ENCODE data around the gene C11orf58. TPM values are rescaled to one million over a fixed set of nuclear protein-coding genes. Genes with fewer than 3 reads are reported as not detected.

The C11orf58 gene
- total RNA-seq, 2 experiments from 2014 or later = 106 to 135 TPM

GRCh38 chr11:16806791-16807190 is 68.3 kb downstream of the C11orf58 start:
- ATAC-seq = no peak
- no peak overlapping the region for H3K4me3 Mint-ChIP-seq
- CTCF ChIA-PET = interaction anchor here (1.4 kb wide), 1 partner anchor 21 kb away, joined by 3 read pairs; no protein-coding TSS in a partner anchor
- DNase-seq = no peak
- peaks cover 3% of the 10 kb centered on the region for H3K27me3 Mint-ChIP-seq
- H3K27ac Mint-ChIP-seq = no peak overlapping the region
- no peaks in the 10 kb centered on the region for H3K9me3 Mint-ChIP-seq (ENCODE audit: low read depth)
- H3K4me1 Mint-ChIP-seq = peaks cover 4% of the 10 kb centered on the region
- no peaks in the 10 kb centered on the region for H3K36me3 Mint-ChIP-seq

DNA sequence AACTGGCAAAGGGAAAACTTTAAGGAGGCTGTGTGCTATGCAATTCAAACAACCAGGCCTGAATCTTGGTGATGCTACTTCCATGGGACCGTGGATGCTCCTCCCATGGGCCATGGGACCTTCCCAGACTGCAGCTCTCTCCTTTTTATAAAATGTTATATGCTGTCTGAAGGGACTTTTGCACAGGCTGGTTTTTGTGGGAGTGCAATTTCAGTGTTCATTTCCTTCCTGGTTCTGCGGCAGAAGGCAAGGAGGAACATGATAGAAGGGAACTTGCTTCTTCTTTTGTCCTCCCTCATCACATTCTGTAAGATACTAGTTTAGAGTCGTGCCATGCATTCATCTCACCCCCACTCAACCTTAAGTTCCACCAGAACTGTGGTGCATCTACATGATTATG is 68.9 kb downstream of the C11orf58 start:
- Mint-ChIP-seq H3K36me3 (no peaks in the 10 kb centered on the region), H3K4me3 (no peak overlapping the region), H3K27me3 (peaks cover 3% of the 10 kb centered on the region), H3K27ac (no peak overlapping the region), H3K4me1 (peaks cover 4% of the 10 kb centered on the region), H3K9me3 (ENCODE audit: low read depth) (no peaks in the 10 kb centered on the region)
- ATAC-seq (no peak), DNase-seq (no peak)
- CTCF ChIA-PET = interaction anchor here (1.4 kb wide), 1 partner anchor 21 kb away, joined by 3 read pairs; no protein-coding TSS in a partner anchor

Data from activated CD8-positive, alpha-beta memory T cell treated with anti-CD3 and anti-CD28 coated beads, Interleukin-2, amount 10 ng/mL, durations not matched to agents 7 days and 5 days (primary cell).